GM12878 (cell line): Measurements from ENCODE around the gene FUS. TPM values are rescaled to one million over a fixed set of nuclear protein-coding genes. Genes with fewer than 3 reads are reported as not detected.

Experiments used
- ASH2L ChIP-seq: fragments of 300-600, 200-600 bp; sonication (generic); IDR thresholded peaks from 2 replicates; pipeline ENCODE4 v1.6.1; 2017; ENCODE audit warnings: low read depth, mild to moderate bottlenecking, borderline replicate concordance
- BHLHE40 ChIP-seq, 2 experiments: fragments of 450-650 bp in 1 of 2; IDR thresholded peaks; 2 replicates each; pipeline ENCODE4 v1.6.1; 2011 to 2017; ENCODE audit warnings: low read depth in 2 of 2, borderline replicate concordance in 1 of 2, improper control_type of control experiment in 1 of 2, low read length in 1 of 2, mild to moderate bottlenecking in 1 of 2
- CBX5 ChIP-seq: sonication (generic); IDR thresholded peaks from 2 replicates; pipeline ENCODE4 v1.6.1; 2016; ENCODE audit warnings: low read depth, moderate library complexity, mild to moderate bottlenecking, inconsistent platforms
- CHD1 ChIP-seq: IDR thresholded peaks from 2 replicates; pipeline ENCODE4 v1.6.1; 2012; ENCODE audit warnings: low read depth, low read length, improper control_type of control experiment
- CREM ChIP-seq: IDR thresholded peaks from 2 replicates; pipeline ENCODE4 v1.6.1; 2014; ENCODE audit warnings: antibody characterized with exemption, low read depth
- DPF2 ChIP-seq: fragments of 450-650 bp; IDR thresholded peaks from 2 replicates; pipeline ENCODE4 v1.6.1; 2017; ENCODE audit warnings: mild to moderate bottlenecking
- EGR1 ChIP-seq, 2 experiments: IDR thresholded peaks; 1 replicate in 1 of 2; 2 replicates in 1 of 2; pipeline ENCODE4 v1.6.1; 2011 to 2012; ENCODE audit warnings: low read depth in 2 of 2, low read length in 2 of 2, borderline replicate concordance in 1 of 2, mild to moderate bottlenecking in 1 of 2, moderate library complexity in 1 of 2
- GABPA ChIP-seq: IDR thresholded peaks from 2 replicates; pipeline ENCODE4 v1.6.1; 2014; ENCODE audit warnings: antibody characterized with exemption, low read depth, mild to moderate bottlenecking, inconsistent platforms
- GATAD2B ChIP-seq: fragments of 450-650 bp; conservative IDR thresholded peaks from 2 replicates; pipeline ENCODE4 v1.6.1; 2017; ENCODE audit warnings: low read depth, mild to moderate bottlenecking, moderate library complexity
- JUND ChIP-seq: IDR thresholded peaks from 2 replicates; pipeline ENCODE4 v1.6.1; 2012; ENCODE audit warnings: low read depth, mild to moderate bottlenecking, low read length, improper control_type of control experiment, moderate library complexity
- MEF2B ChIP-seq: fragments of 450-650 bp; IDR thresholded peaks from 2 replicates; pipeline ENCODE4 v1.6.1; 2018; ENCODE audit warnings: mild to moderate bottlenecking, moderate library complexity; ENCODE audit not compliant: partially characterized antibody, poor library complexity, severe bottlenecking
- NFIC ChIP-seq: IDR thresholded peaks from 2 replicates; pipeline ENCODE4 v1.6.1; 2012; ENCODE audit warnings: low read depth, mild to moderate bottlenecking, inconsistent platforms, low read length, moderate library complexity
- POU2F2 ChIP-seq: IDR thresholded peaks from 3 replicates; pipeline ENCODE4 v1.6.1; 2011; ENCODE audit warnings: low read depth, mild to moderate bottlenecking, low read length, borderline replicate concordance
- RFX5 ChIP-seq: IDR thresholded peaks from 2 replicates; pipeline ENCODE4 v1.6.1; 2011; ENCODE audit warnings: low read depth, low read length, improper control_type of control experiment
- SMAD5 ChIP-seq: IDR thresholded peaks from 2 replicates; pipeline ENCODE4 v1.6.1; 2016; ENCODE audit warnings: antibody characterized with exemption, low read depth
- SPI1 ChIP-seq: IDR thresholded peaks from 2 replicates; pipeline ENCODE4 v1.6.1; 2011; ENCODE audit warnings: low read depth, mild to moderate bottlenecking, low read length, moderate library complexity, borderline replicate concordance; ENCODE audit not compliant: insufficient read depth
- TCF12 ChIP-seq: IDR thresholded peaks from 2 replicates; pipeline ENCODE4 v1.6.1; 2011; ENCODE audit warnings: low read depth, mild to moderate bottlenecking, low read length
- YBX1 ChIP-seq: fragments of 450-650 bp; IDR thresholded peaks from 2 replicates; pipeline ENCODE4 v1.6.1; 2016; ENCODE audit warnings: antibody characterized with exemption
- YY1 ChIP-seq: IDR thresholded peaks from 2 replicates; pipeline ENCODE4 v1.6.1; 2011; ENCODE audit warnings: low read depth, mild to moderate bottlenecking, low read length
- ZNF24 ChIP-seq: fragments of 450-650 bp; IDR thresholded peaks from 2 replicates; pipeline ENCODE4 v1.6.1; 2017; ENCODE audit warnings: antibody characterized with exemption, mild to moderate bottlenecking
- ZZZ3 ChIP-seq: IDR thresholded peaks from 2 replicates; pipeline ENCODE4 v1.6.1; 2011; ENCODE audit warnings: low read depth; ENCODE audit not compliant: control insufficient read depth, insufficient read length
- polyA plus RNA-seq, 11 experiments: library from polyadenylated mRNA; depleted of rRNA in 4 of 11; unstranded in 6 of 11; stranded (reverse) in 5 of 11; fragments of >200 nt; fragmentation: Nextera tagmentation in 4 of 11; fragmentation: Illumina TruSeq in 1 of 11; extraction: Ambion mirVana in 4 of 11; extraction: Trizol in 1 of 11; gene quantifications; 1 replicate in 1 of 11; 2 replicates in 10 of 11; pipeline versions ENCODE4 v1.2.1 to v1.2.3, GENCODE V29; 2011 to 2016; ENCODE audit warnings: inconsistent platforms in 2 of 11, missing spikeins in 2 of 11, low read depth in 1 of 11
- total RNA-seq, 4 experiments: library from RNA; depleted of rRNA in 3 of 4; stranded (reverse); fragments of >200 nt in 3 of 4; fragmentation: Illumina TruSeq in 1 of 4; extraction: Trizol in 1 of 4; gene quantifications; 2 replicates each; pipeline versions ENCODE4 v1.2.1 to v1.2.3, GENCODE V29; 2013 to 2021
- TF ChIP-seq, protein P1 (sequence below): fragments of 450-650 bp; IDR thresholded peaks from 2 replicates; pipeline ENCODE4 v1.6.1; 2017; ENCODE audit warnings: antibody characterized with exemption, mild to moderate bottlenecking, moderate library complexity
- TF ChIP-seq, protein P2 (sequence below), 3 experiments: IDR thresholded peaks in 2 of 3; conservative IDR thresholded peaks in 1 of 3; 2 replicates each; pipeline ENCODE4 v1.5.1; 2011; ENCODE audit warnings: low read depth in 3 of 3, low read length in 3 of 3, mild to moderate bottlenecking in 3 of 3, control low read depth in 2 of 3, moderate library complexity in 2 of 3, inconsistent platforms in 1 of 3, mixed read lengths in 1 of 3; ENCODE audit not compliant: control insufficient read depth in 2 of 3, insufficient read depth in 1 of 3; ENCODE audit errors: extremely low read depth in 1 of 3
- TF ChIP-seq, protein P3 (sequence below): IDR thresholded peaks from 2 replicates; pipeline ENCODE4 v1.6.1; 2012; ENCODE audit warnings: low read depth, low read length, improper control_type of control experiment
- TF ChIP-seq, protein P4 (sequence below): IDR thresholded peaks from 2 replicates; pipeline ENCODE4 v1.6.1; 2012; ENCODE audit warnings: low read depth, low read length, improper control_type of control experiment

The FUS gene
- total and polyA plus RNA-seq, 10 of the 15 experiments (the other 5 are each of a cell fraction or from before 2014, with no cell fraction given), result 46.8 to 521 (median 347) TPM

DNA sequence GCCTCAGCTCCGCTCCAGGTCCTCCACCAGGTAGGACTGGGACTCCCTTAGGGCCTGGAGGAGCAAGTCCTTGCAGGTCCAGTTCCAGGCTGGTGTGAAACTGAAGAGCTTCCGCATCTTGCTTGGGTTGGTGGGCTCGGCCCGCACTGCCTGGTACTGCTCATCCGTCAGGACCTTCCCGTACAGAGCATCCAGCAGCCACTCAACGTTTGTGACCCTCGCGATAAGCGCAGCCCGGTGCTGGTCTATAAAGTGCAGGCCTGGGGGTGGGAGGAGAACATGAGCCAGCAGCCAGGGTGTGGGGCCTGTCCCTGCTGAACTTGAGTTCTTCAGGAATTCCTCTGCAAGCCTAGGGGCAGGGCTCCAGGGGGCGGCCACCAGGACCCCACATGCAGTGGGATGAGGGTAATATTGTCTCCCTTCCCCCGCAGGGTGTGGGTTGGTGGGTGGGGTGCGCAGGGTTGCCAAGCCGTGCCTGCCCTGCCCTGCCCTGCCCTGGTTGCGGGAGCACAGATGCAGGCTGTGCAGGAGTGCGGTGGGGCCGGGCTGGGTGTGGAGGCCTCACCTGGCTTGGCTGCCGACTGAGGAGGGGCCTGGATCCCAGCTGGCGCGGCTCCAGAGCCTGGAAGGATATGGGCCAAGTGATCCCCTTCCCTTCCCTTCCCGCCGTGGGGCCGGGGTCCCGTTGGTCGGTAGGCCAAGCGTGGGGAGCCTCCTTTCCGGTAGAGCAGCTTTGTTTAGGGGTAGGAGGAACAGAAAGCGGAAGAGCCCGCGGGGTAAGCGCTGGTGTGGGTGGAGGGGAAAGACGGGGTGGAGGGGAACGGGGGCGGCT, 21.9 kb downstream of the FUS start (continued):
- TF ChIP-seq, protein P1, sequence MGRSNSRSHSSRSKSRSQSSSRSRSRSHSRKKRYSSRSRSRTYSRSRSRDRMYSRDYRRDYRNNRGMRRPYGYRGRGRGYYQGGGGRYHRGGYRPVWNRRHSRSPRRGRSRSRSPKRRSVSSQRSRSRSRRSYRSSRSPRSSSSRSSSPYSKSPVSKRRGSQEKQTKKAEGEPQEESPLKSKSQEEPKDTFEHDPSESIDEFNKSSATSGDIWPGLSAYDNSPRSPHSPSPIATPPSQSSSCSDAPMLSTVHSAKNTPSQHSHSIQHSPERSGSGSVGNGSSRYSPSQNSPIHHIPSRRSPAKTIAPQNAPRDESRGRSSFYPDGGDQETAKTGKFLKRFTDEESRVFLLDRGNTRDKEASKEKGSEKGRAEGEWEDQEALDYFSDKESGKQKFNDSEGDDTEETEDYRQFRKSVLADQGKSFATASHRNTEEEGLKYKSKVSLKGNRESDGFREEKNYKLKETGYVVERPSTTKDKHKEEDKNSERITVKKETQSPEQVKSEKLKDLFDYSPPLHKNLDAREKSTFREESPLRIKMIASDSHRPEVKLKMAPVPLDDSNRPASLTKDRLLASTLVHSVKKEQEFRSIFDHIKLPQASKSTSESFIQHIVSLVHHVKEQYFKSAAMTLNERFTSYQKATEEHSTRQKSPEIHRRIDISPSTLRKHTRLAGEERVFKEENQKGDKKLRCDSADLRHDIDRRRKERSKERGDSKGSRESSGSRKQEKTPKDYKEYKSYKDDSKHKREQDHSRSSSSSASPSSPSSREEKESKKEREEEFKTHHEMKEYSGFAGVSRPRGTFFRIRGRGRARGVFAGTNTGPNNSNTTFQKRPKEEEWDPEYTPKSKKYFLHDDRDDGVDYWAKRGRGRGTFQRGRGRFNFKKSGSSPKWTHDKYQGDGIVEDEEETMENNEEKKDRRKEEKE, result no peak
- TF ChIP-seq ZZZ3 (no peak), EGR1 (IDR thresholded peaks at IDR 0.05; ENCODE audit: borderline replicate concordance in 1 of 2, low read depth in 2 of 2, low read length in 2 of 2) (peak in 1 of 2 experiments; percentile 95; a peak in 2 of 3 replicates), SMAD5 (no peak; the same call in 1 of the 2 replicates), GATAD2B (no peak), POU2F2 (no peak; the same call in 2 of the 3 replicates), MEF2B (no peak), BHLHE40 (IDR thresholded peaks at IDR 0.05; ENCODE audit: borderline replicate concordance in 1 of 2, low read depth in 2 of 2, low read length in 1 of 2) (no peak), DPF2 (0 out of 2 replicates have a peak, but pooled peaks have one; percentile 37), ASH2L (no peak), JUND (no peak), RFX5 (no peak), CHD1 (no peak), GABPA (no peak), NFIC (no peak), CREM (no peak), YY1 (no peak), ZNF24 (no peak), SPI1 (peak; percentile 76; the same call in 1 of the 2 replicates), TCF12 (peak; percentile 13; the same call in 1 of the 2 replicates), CBX5 (no peak), YBX1 (no peak)
- TF ChIP-seq, protein P2, sequence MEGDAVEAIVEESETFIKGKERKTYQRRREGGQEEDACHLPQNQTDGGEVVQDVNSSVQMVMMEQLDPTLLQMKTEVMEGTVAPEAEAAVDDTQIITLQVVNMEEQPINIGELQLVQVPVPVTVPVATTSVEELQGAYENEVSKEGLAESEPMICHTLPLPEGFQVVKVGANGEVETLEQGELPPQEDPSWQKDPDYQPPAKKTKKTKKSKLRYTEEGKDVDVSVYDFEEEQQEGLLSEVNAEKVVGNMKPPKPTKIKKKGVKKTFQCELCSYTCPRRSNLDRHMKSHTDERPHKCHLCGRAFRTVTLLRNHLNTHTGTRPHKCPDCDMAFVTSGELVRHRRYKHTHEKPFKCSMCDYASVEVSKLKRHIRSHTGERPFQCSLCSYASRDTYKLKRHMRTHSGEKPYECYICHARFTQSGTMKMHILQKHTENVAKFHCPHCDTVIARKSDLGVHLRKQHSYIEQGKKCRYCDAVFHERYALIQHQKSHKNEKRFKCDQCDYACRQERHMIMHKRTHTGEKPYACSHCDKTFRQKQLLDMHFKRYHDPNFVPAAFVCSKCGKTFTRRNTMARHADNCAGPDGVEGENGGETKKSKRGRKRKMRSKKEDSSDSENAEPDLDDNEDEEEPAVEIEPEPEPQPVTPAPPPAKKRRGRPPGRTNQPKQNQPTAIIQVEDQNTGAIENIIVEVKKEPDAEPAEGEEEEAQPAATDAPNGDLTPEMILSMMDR (IDR thresholded peaks at IDR 0.05 in 2 of 3, conservative IDR thresholded peaks at IDR 0.05 in 1 of 3; ENCODE audit: control insufficient read depth in 2 of 3, extremely low read depth in 1 of 3, insufficient read depth in 1 of 3, low read depth in 3 of 3, low read length in 3 of 3), result no peak
- TF ChIP-seq, protein P3, sequence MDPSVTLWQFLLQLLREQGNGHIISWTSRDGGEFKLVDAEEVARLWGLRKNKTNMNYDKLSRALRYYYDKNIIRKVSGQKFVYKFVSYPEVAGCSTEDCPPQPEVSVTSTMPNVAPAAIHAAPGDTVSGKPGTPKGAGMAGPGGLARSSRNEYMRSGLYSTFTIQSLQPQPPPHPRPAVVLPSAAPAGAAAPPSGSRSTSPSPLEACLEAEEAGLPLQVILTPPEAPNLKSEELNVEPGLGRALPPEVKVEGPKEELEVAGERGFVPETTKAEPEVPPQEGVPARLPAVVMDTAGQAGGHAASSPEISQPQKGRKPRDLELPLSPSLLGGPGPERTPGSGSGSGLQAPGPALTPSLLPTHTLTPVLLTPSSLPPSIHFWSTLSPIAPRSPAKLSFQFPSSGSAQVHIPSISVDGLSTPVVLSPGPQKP, result no peak
- TF ChIP-seq, protein P4, sequence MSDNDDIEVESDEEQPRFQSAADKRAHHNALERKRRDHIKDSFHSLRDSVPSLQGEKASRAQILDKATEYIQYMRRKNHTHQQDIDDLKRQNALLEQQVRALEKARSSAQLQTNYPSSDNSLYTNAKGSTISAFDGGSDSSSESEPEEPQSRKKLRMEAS, result no peak
